Sigmoid colon (tissue), 3 donors: ENCODE measurements around the gene MFSD6L.

Source experiments
- CTCF ChIP-seq, 4 experiments: fragments of 450-650 bp in 3 of 4; fragments of 200-600 bp in 1 of 4; IDR thresholded peaks; one replicate each; pipeline ENCODE4 v1.5.1; 2016 to 2019; ENCODE audit warnings: antibody characterized with exemption in 4 of 4, mild to moderate bottlenecking in 3 of 4, moderate library complexity in 2 of 4
- POLR2A ChIP-seq, 2 donors: fragments of 450-650 bp; IDR thresholded peaks; one replicate each; pipeline ENCODE4 v1.6.1; 2016; ENCODE audit warnings: antibody characterized with exemption in 2 of 2, mild to moderate bottlenecking in 2 of 2, moderate library complexity in 2 of 2

GRCh38 chr17:8843344-8843743 is 44.2 kb upstream of the MFSD6L start:
- TF ChIP-seq CTCF (IDR thresholded peaks at IDR 0.05) (no peak), POLR2A (IDR thresholded peaks at IDR 0.05) (no peak)
